ENCODE results near the gene CAPN13.
A peak's percentile ranks its signal among the peaks of the same experiment; 100 is the strongest.

The CAPN13 gene, protein sequence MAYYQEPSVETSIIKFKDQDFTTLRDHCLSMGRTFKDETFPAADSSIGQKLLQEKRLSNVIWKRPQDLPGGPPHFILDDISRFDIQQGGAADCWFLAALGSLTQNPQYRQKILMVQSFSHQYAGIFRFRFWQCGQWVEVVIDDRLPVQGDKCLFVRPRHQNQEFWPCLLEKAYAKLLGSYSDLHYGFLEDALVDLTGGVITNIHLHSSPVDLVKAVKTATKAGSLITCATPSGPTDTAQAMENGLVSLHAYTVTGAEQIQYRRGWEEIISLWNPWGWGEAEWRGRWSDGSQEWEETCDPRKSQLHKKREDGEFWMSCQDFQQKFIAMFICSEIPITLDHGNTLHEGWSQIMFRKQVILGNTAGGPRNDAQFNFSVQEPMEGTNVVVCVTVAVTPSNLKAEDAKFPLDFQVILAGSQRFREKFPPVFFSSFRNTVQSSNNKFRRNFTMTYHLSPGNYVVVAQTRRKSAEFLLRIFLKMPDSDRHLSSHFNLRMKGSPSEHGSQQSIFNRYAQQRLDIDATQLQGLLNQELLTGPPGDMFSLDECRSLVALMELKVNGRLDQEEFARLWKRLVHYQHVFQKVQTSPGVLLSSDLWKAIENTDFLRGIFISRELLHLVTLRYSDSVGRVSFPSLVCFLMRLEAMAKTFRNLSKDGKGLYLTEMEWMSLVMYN

DNA sequence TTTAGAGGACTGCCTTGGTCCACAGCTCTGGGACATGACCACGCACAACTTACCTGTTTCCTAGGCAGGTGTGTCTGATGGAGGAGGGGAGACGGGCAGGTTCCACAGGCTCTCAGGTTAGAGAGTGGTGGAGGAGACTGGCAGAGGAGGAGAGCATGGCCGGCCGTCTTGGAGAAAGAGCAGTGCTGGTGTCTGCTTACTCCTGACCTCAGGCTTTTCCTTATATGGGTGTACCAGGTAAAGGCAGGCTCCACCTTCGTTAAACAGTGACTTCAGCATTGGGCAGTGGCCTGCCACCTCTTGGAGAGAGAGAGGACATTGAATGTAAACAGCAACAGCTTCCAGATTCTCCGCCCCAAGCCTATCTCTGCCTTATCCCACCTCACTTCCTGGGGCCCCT is at the start of gene CAPN13:
Gene CAPN13, minus strand, starts transcription at position 198 of the 400 bp plus-strand sequence. CDS start 20,121 bp downstream, outside the sequence.
- DNase-seq: no peak

DNA sequence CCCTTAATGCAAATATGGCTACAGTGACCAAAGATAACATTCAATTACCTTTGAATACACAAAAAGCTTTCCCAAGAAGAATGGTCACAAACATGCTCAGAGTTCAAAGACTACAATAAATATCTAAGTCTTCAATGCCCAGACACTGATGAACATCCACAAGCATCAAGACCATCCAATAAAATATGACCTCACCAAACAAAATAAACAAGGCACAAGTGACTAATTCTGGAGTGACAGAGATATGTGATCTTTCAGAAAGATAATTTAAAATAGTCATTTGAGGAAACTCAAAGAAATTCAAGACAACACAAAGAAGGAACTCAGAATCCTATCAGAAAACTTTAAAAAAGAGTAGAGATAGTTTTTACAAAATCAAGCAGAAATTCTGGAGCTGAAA is 40.6 kb upstream of the CAPN13 start:
- no peak for DNase-seq

DNA sequence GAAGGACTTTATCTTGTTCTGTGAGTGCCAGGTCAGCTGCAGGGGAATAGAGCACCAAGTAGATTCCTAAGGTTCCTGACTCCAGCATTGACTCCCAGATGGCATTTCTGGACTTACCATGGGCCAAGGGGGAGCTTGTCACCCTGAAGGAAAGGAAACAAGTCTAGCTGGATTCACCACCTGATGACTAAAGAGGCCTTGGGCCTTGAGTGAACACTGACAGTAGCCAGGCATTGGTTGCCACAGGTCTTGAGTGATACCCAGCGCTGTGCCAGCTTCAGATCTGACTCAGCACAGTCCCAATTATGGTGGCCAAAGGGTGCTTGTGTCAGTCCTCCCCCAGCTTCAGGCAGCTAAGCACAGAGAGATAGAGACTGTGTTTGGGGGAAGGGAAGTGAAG is 40.1 kb upstream of the CAPN13 start:
- no peak for DNase-seq

DNA sequence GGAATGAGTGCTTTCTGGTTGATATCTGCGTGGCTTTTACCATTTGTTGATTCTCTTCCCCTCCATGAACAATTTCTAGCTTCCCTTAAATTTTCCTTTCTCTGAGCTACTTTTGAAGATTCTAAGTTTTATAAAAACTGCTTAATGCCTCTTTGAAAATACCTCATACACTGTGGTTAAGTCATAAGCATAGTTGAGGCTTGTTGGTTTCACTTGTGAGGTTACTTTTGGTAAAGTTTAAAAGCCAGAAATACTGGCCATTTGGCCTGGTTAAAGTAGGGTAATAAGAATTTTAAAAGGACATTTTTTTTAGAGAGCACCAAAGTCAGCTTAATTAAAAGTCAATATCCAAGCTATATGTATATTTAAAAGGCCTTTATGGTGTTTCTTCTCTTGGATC is 21.3 kb upstream of the CAPN13 start:
- DNase-seq: no peak

DNA sequence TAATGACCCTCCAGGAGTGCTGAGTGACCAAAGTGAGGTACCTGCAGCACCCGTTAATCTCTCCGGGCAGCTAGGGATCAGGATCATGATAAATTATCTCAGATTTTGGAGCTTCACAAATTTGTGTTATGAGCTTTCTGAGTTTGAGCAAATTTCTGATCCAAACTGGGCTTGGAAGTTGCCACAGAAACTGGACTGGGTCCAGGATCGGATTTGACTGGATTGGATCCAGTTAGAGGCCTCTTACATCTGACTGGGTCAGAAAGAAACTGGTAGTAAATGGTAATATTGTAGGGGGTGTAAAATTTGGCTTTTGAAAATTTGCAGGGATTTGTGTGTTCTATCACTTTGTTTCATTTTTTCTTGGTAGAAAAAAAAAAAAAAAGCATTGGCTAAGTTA is 19.7 kb upstream of the CAPN13 start:
- DNase-seq: no peak

DNA sequence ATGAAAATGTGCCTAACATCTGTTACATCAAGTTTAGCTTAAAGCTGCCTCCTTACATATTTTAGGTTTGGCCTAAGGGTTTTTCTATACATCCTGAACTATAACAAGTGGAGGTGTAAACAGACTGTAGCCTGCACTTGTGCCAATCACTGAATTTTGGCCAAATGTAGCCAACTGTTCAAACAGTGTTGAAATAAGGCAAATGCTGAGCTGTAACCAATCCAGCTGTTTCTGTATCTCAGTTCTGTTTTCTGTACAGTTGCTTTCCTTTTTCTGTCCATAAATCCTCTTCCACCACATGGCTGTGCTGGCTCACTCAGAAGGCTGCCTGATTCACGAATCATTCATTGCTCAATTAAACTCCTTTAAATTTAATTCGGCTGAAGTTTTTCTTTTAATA is 19.2 kb upstream of the CAPN13 start:
- DNase-seq: no peak

DNA sequence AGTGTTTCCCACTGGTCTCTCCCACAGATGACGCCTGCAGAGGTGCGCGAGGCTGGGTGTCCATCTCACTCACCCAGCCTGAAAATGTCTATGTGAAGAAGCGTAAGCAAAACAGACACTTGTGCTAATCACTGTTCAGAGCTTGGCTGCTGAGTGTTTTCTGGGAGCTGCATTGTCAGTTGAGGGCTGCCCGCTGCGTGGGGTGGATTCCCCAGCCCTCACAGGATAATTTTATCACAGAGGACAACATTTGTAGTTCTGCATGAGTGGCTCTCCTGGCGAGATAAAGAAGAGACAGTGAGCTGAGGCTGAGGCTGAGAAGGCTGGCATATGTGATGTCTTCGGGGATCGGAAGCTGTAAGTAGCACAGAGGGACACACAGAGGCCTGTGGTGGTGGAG is 16.2 kb upstream of the CAPN13 start:
- DNase-seq: no peak

DNA sequence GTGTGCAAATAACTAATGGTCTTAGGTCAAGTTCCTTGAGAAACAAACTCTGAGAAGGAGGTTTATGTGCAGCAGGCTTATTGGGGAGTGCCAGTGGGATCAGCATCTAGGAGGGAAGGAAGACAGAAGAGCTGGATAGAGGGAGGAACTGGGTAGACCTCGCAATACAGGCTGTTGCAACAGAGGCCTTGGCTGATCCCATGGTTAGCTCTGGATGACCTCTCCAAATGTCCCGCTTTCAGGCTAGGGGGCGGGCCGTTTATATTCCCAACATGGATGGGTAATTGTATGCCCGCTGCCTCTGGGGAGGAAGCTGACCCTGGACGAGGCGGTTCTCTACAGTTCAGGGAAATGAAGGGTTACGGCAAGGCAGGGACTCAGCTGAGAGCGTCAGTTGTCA is 14.7 kb upstream of the CAPN13 start:
- no peak for DNase-seq

DNA sequence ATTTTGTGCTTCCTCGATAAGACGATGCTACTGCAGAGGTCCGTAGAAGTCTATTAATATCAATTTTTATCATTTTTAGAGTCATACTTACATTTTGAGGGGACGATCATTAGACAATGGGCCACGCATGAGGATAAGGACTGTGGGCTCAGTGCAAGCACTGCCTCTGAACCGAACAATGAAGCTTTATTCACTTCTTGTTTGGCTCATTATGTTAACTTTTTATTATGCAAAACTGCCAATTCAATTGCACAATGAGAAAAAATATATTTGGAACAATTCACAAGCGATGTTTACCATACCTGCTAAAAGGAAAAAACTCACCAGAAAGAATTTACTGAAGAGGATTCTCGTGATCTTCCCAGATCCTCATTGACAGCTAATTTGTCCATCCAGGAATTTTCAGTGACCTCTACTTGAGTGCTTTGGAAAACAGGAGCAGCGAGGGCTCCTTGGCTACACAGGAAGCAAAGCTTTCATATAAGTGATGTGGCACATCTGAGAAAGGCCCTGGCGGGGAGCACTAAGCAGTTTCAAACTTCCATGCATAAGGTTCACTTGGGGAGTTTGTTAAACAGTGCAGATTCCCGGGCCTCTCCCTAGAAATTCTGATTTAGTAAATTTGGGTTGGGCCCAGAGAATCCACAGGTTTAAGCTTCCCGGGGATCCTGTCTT is 13.3 kb upstream of the CAPN13 start:
- no peak for DNase-seq

DNA sequence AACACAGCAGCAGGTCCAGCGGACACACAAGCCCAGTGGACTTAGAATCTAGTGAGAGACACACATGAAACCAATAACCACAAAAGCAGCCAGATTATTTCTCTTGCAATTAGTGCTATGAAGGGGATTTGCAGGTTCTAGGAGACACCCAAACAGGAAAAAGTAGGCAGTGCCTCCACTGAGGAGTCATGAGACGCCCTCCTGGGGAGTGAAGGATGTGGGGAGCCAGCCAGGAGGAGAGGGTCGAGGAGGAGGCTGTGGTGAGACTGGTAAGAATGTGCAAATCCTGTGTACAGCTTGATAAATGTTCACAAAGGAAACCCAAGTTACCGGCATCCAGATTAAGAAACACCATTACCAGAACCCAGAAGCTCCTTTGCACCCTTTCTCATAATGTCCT is 2.7 kb upstream of the CAPN13 start:
- no peak for DNase-seq

DNA sequence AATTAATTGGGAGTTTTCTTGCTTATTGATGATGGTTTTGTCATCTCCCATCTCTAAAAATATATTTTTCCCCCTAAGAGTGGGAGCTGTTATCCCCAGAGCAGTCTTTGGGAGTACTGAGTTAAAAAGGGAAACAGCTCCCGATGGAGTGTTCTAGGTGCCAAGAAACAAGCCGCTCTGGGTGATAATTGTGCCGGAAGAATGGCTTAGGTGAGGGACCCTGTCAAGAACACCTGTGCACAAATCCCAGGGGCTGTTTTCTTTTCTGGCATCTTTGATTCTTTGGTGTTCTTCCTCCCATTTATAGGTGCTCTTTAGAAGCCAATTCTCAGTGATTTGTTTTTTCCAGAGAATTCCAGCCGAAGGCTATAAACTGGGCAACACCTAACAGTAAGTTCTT is 1.4 kb upstream of the CAPN13 start:
- DNase-seq: no peak

DNA sequence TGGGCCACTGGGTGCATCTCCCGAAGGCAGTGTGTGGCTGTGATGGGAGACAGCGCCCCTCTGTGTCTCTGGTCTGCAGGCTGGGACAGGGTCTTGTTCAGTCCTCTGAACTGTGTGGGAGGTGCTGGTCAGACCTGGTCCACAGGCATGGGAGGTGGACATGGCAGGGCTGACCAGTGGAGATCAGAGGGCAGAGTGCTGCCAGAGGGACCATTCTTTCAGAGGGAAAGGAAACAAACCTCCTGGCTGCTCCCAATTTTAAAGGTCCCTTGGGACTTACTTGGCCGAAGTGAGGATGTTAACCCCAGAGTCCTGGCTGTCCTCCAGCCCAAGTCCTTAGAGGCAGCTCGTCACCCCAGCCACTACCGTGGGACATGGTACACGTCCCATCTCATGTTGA is 4.0 kb downstream of the CAPN13 start:
- DNase-seq: no peak

DNA sequence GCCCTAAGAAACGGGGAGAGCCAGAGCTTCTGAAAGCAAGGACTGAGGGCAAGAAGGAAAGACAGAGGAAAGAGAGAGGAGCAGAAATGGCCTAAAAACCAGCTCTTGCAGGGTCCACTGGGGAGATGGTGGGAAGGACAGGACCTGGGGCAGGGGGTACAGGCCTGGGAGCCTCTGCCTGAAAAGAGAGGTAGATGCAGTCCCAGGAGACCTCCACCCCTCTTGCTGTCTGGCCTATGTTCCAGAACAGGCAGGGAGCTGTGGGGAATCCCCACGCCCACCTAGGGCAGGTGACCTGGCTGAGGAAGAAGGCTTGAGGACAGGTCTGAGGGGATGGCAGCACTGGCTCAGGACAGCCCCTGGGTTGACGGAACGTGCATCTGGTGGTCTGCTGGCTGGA is 4.6 kb downstream of the CAPN13 start:
- DNase-seq: no peak

DNA sequence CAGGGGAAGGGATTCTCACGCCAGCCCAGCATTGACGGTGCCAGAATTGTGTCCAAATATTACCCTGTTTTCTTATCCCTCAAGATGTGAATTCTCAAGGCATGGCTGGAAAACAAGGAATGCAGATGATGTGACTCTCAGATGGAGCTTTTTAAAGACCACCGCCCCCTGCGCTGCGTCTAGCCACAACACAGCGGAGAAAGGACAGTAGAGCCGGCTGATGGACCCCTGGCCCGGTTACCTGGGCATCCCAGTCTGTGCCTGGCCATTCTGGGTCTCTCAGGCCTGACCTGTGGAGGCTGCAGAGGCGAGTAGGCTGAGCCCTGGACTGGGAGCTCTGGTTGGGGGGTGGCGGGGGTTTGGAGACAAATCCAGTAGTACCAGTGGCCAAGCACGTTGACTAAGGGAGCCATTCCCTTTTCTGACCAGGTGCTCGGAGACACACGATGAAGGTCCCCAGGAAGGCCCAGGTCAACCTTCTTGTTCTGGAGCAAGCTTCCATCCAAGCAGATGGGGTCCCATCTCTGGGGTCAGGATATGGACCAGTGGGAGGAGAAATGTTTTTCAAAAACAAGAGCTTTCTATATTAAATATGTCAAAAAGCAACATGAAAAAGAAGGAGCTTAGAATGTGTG is 5.3 kb downstream of the CAPN13 start:
- no peak for DNase-seq

DNA sequence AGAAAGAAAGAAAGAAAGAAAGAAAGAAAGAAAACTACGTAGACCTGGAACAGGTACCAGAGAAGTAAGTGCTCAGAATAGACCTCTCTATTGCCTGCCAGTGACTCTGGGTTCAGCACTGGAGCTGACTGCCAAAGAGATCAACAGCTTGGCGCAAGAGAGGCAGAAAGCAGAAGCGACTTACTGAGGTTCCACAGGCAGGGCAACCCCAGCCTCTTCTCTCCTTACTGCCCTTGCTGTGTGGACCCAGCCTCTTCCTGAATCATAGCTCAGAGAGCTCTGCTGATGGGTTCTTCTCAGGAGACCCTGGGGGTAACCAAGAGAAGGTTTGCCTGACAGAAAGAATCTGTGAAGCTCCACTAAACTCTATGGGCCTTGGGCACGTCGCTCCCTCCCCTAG is 7.1 kb downstream of the CAPN13 start:
- DNase-seq: peak; percentile 23 to 31 (median 28)

DNA sequence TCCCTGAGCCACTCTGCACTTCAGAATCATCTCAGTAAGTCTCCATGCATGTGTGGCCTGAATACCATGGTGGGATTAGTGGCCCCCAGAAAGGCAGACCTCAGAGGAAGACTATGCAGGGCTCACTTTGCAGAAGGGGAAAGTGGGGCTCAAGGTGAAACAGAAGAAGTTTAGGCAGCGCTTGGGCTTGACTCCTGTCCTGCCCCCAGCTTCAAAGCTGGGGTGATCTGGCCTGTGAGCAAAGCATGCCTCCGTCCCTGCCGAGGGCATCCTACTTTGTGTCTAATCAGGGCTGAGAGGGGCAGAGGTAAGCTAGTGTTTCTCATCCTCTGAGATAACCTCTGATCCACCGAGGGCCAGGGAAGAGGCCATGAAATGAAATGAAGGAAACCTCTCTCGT is 7.9 kb downstream of the CAPN13 start:
- no peak for DNase-seq

DNA sequence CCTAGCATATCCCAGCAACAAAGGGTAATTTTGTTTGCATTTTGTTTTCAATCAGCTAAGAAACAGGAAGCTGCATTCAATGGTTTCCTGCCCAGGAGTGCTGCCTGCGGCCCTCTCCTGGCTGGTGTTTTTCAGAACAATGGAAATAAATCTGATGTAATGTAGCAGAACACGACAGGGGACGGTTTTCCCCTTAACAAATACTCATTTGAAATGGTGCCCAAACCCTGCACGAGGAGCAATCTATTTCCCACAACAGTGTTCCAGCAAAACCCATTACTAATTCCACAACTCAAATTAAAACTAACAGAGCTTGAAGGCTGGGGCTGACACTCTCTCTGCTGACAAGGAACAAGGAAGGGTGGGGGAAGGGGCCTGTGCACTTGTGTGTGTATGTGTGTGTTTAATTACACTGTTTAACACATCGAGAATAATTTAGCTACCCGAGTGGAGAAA is 8.7 kb downstream of the CAPN13 start:
- peak; percentile 51 to 64 (median 64) for DNase-seq

DNA sequence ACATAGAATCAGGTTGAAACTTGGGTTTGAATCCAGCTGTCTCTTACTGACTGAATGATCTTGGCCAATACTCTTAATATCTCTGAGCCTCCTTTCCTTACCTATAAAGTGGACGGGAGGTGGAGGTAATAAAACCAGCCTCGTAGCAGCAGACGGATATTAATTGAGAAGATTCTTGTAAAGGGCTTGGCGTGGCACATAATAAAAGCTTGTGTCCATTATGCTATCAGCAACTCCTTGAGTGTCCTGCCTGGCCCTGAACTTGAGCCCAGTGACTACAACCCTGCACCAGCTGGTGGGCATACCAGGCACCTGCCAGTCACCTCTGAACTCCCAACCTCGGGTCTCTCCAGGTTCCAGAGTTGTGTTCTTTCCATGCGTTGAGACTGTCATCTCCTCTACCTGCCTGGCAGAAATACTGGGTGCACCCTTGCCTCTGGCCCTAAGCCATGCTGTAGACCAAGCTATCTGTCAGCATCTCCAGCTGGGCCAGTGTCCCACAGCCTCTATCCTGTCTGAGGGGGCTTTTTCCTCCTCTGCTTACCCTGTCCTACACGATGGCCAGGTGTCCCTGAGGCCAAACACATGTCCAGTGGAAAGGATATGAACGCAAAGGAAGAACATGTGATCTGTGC is 9.7 kb downstream of the CAPN13 start:
- no peak for DNase-seq

DNA sequence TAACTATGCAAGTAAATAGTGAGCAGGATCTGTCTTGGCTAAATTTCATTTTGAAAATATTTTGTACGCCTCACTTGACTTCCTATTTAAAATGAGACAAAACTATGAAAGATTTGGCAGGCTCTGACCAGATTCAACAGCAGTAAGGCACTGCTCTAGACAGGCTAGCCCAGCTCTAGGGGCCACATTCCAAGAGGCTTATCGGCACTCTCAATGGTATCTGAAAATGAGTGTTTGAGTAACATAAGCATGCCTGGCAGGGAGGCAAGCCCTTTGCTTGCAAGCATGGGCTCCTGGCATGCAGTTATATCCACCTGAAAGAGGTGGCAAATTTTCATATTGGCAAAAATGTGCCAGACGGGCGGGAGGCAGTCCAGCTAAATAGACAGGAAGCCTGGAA is 10.5 kb downstream of the CAPN13 start:
- no peak for DNase-seq

DNA sequence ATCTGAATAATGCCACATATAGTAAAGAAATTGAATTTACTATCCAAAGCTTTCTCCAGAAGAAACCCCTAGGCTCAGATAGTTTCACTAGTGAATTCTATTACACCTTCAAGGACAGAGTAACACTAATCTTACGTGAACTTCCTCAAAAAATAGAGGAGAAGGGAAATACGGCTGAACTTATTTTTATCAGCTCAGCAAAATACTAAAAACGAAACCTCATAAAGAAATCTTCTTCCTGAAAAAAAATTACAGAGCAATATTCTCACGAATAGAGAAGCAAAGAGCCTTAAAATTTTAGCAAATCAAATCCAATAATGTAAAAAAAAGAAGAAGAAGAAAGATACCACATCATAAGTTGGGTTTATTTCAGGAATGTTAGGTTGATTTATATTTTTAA is 14.7 kb downstream of the CAPN13 start:
- peak; percentile 26 to 81 (median 76) for DNase-seq

DNA sequence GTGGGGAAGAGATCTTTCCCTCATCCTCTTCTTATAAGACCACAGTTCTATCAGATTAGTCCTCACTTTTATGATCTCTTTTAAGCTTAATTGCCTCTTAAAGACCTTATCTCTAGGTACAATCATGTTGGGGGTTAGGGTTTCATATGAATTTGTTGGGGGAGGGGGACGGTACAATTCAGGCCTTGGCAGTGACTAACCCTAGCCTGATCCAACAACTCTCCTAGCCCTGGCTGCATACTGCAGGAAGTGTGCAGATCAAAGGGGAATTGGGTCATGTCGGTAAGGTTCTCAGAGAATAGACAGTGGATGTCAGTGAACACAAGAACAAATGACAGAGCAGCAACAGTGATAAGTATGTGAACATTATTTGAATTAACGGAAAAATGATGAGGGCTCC is 16.4 kb downstream of the CAPN13 start:
- no peak for DNase-seq

DNA sequence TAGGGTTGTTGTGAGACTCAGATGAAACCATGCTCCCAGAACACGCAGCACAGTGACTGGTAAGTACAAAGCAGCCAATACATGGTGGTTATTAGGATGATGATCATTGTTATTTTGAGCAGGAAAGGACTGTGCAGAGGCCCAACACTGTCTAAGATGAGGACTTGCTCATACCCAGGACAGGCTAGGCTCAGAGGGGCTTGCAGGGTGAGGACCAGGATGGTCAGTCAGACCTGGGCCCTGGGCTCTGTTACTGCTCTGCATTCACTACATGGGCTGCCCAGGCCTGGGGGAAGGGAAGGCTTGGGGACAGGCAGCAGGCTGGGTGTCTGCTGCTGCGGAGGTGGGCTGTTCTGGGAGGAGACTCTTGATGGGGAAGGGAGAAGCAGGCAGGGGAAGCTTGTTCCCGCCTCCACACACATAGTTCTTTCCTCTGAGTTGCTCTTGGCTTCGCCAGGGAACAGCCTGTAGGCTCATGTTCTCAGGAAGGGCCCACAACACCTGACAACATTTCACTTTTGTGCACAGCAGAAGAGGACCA is 17.5 kb downstream of the CAPN13 start:
- DNase-seq: peak in 2 of 3 donors; percentile 12 to 16
